MCF 10A (cell line): Measurements from ENCODE around the gene NPW. TPM values are rescaled to one million over a fixed set of nuclear protein-coding genes. Genes with fewer than 3 reads are reported as not detected.

Source experiments
- BruUV-seq: library from RNA; stranded (reverse); fragments of 400-500 nt; replicated peaks from 2 replicates; lab custom pipeline; 2021; lab: Mats Ljungman, UMichigan
- CTCF ChIA-PET: fragments of 300-600 bp; sonication (Branson Sonifier 250); formaldehyde crosslinking; extraction: SDS; loops from one replicate; lab custom pipeline; 2021; ENCODE audit warnings: antibody characterized with exemption, inconsistent platforms; lab: Yijun Ruan, JAX
- POLR2A ChIA-PET: fragments of 300-600, 350-650 bp; sonication (Branson Sonifier 250); formaldehyde crosslinking; extraction: SDS; loops from one replicate; lab custom pipeline; 2020; ENCODE audit warnings: antibody characterized with exemption, inconsistent platforms; lab: Yijun Ruan, JAX
- DNase-seq: peaks from one replicate; pipeline ENCODE4 v3.0.0-alpha.2; 2018; ENCODE audit not compliant: unreplicated experiment
- H3K27ac Mint-ChIP-seq: one replicate; pipeline ENCODE4 v1.8.0; 2022; ENCODE audit warnings: mild to moderate bottlenecking, low read depth, mixed read lengths; ENCODE audit not compliant: unreplicated experiment
- H3K27me3 Mint-ChIP-seq: one replicate; pipeline ENCODE4 v1.8.0; 2022; ENCODE audit warnings: mixed read lengths; ENCODE audit not compliant: insufficient read depth, unreplicated experiment
- H3K36me3 Mint-ChIP-seq: one replicate; pipeline ENCODE4 v1.8.0; 2022; ENCODE audit warnings: mild to moderate bottlenecking, moderate library complexity, mixed read lengths; ENCODE audit not compliant: insufficient read depth, unreplicated experiment
- H3K4me1 Mint-ChIP-seq: one replicate; pipeline ENCODE4 v1.8.0; 2022; ENCODE audit warnings: mixed read lengths; ENCODE audit not compliant: insufficient read depth, unreplicated experiment
- H3K4me3 Mint-ChIP-seq: one replicate; pipeline ENCODE4 v1.8.0; 2022; ENCODE audit warnings: mild to moderate bottlenecking, moderate library complexity, mixed read lengths; ENCODE audit not compliant: unreplicated experiment
- H3K9me3 Mint-ChIP-seq: one replicate; pipeline ENCODE4 v1.8.0; 2022; ENCODE audit warnings: mixed read lengths; ENCODE audit not compliant: unreplicated experiment
- CTCF ChIP-seq: fragments of 200-600 bp; IDR thresholded peaks from one replicate; pipeline ENCODE4 v1.8.0; 2022; ENCODE audit warnings: antibody characterized with exemption, mild to moderate bottlenecking; ENCODE audit not compliant: unreplicated experiment
- intact Hi-C: fragments of 100-400 bp; cut with micrococcal nuclease; formaldehyde crosslinking; loops from 2 replicates; pipeline ENCODE4 v1.14.1; 2022
- total RNA-seq: library from RNA; stranded (reverse); gene quantifications from 2 replicates; pipeline ENCODE4 v1.2.3, GENCODE V29; 2022

Gene NPW
- total RNA-seq, 1 experiment from 2014 or later, result 4.9 TPM

GRCh38 chr16:2001456-2002355, 17.9 kb upstream of the NPW start:
- H3K27ac Mint-ChIP-seq, result no peak overlapping the region
- no peak for DNase-seq
- ChIA-PET POLR2A (interaction anchor here (1.2 to 1.7 kb wide), 2 partner anchors 13 kb away, joined by 3 to 4 read pairs; no protein-coding TSS in a partner anchor), CTCF (interaction anchor here (0.7 to 0.8 kb wide), 2 partner anchors 66 to 395 kb away, joined by 3 to 4 read pairs; no protein-coding TSS in a partner anchor)
- H3K27me3 Mint-ChIP-seq, result no peaks in the 10 kb centered on the region
- no peak for TF ChIP-seq CTCF
- intact Hi-C loops, result no loop called here
- H3K4me1 Mint-ChIP-seq, result peaks cover 9% of the 10 kb centered on the region
- no peak overlapping the region for H3K4me3 Mint-ChIP-seq
- H3K9me3 Mint-ChIP-seq, result no peaks in the 10 kb centered on the region
- H3K36me3 Mint-ChIP-seq, result peaks cover 69% of the 10 kb centered on the region
- BruUV-seq, result no TSS peak

GRCh38 chr16:2002406-2003230, 17.0 kb upstream of the NPW start:
- TF ChIP-seq CTCF, result no peak
- peaks cover 62% of the 10 kb centered on the region for H3K36me3 Mint-ChIP-seq
- H3K4me3 Mint-ChIP-seq, result no peak overlapping the region
- no peaks in the 10 kb centered on the region for H3K27me3 Mint-ChIP-seq
- peaks cover 14% of the 10 kb centered on the region for H3K4me1 Mint-ChIP-seq
- H3K27ac Mint-ChIP-seq, result no peak overlapping the region
- ChIA-PET POLR2A (interaction anchor here (0.6 to 2.5 kb wide), 5 partner anchors 9 to 832 kb away, joined by 3 to 18 read pairs (median 4); partner anchors contain the start of gene RPS2), CTCF (interaction anchor here (0.6 to 2.8 kb wide), 8 partner anchors 12 to 396 kb away, joined by 3 to 13 read pairs (median 4); partner anchors contain the start of gene NDUFB10)
- no peaks in the 10 kb centered on the region for H3K9me3 Mint-ChIP-seq
- no TSS peak for BruUV-seq
- intact Hi-C loops, result no loop called here
- DNase-seq, result no peak

- H3K36me3 Mint-ChIP-seq, result peaks cover 60% of the 10 kb centered on the region
- H3K9me3 Mint-ChIP-seq, result no peaks in the 10 kb centered on the region
- ChIA-PET CTCF (interaction anchor here (0.6 to 2.8 kb wide), 12 partner anchors 8 to 260 kb away, joined by 3 to 13 read pairs (median 4); partner anchors contain the start of gene NDUFB10), POLR2A (interaction anchor here (0.6 to 2.5 kb wide), 8 partner anchors 9 to 1448 kb away, joined by 3 to 18 read pairs (median 4); partner anchors contain the start of gene RPS2)
- H3K4me3 Mint-ChIP-seq, result no peak overlapping the region
- BruUV-seq, result no TSS peak
- no peak overlapping the region for H3K27ac Mint-ChIP-seq
- DNase-seq, result no peak
- intact Hi-C loops, result no loop called here
- no peak for TF ChIP-seq CTCF
- H3K27me3 Mint-ChIP-seq, result no peaks in the 10 kb centered on the region
- peaks cover 17% of the 10 kb centered on the region for H3K4me1 Mint-ChIP-seq
Measured at GRCh38 chr16:2003231-2003826, 16.3 kb upstream of the NPW start.
